ENCODE data around the gene CLEC14A.

Gene CLEC14A, protein sequence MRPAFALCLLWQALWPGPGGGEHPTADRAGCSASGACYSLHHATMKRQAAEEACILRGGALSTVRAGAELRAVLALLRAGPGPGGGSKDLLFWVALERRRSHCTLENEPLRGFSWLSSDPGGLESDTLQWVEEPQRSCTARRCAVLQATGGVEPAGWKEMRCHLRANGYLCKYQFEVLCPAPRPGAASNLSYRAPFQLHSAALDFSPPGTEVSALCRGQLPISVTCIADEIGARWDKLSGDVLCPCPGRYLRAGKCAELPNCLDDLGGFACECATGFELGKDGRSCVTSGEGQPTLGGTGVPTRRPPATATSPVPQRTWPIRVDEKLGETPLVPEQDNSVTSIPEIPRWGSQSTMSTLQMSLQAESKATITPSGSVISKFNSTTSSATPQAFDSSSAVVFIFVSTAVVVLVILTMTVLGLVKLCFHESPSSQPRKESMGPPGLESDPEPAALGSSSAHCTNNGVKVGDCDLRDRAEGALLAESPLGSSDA

DNA sequence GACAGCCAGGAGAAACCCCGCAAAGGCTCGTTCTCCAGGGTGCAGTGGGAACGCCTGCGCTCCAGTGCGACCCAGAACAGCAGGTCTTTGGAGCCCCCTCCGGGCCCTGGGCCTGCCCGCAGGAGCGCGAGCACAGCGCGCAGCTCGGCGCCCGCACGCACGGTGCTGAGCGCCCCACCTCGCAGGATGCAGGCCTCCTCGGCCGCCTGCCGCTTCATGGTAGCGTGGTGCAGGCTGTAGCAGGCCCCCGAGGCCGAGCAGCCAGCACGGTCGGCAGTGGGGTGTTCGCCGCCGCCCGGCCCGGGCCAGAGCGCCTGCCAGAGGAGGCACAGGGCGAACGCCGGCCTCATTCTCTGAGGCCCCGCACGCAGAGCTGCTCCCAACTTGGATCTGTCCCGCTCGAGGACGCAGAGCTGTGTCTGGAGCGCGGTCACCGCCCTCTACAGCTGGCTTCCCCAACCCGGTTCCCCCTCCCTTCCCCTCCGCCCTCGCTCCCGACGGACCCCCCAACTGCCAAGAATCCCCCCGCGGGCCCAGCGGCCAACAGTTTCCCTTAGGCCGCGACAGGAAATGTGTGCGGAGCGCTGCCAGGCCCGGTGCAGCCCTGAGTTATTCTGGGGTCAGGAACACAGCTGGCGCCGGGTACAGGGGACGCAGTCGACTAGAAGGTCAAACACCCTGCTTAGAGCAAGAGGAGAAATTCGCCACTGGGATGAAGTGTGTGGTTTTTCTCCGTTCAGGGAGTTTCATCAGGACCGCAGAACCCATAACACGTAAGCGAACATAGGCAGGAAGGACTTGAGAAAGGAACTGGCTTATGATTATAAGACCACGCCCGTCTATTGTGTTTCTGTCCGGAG is at the start of gene CLEC14A:
TSS of gene CLEC14A (minus strand) at position 421 of the 860 bp plus-strand sequence. CDS start at position 350, 71 bp downstream.
- DNase-seq (ENCODE audit: low read depth in 3 of 3), result no peak

DNA sequence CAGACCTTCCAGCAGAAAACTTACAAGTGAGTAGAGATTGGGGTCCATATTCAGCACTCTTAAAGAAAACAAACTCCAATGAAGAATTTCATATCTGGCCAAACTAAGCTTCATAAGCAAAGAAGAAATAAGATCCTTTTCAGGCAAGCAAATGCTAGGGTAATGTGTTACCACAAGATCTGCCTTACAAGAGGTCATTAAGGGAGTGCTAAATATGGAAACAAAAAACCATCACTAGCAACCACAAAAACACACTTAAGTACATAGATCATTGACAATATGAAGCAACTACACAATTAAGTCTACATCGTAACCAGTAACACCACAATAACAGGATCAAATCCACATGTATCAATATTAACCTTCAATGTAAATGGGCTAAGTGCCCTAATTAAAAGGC is 47.1 kb upstream of the CLEC14A start:
- DNase-seq (ENCODE audit: low read depth in 3 of 3), result no peak

DNA sequence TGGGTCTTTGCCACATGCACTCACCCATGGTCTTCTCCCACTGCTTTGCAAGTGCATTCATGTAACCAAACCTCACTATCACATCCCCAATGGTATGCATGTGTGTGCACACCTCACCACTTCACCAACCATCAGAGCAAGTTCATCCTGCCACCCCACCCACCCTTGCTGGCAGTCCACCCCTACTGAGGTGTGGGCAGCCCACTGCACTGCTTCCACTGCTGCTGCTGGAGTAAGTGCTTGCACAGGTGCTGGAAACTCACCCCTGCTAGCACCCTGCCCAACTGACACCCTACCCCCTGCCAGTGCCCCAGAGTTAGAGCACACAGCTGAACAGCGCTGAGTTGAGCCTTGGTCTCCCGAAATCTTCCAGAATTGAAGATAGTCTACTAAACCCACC is 46.1 kb upstream of the CLEC14A start:
- no peak for DNase-seq (ENCODE audit: low read depth in 3 of 3)

DNA sequence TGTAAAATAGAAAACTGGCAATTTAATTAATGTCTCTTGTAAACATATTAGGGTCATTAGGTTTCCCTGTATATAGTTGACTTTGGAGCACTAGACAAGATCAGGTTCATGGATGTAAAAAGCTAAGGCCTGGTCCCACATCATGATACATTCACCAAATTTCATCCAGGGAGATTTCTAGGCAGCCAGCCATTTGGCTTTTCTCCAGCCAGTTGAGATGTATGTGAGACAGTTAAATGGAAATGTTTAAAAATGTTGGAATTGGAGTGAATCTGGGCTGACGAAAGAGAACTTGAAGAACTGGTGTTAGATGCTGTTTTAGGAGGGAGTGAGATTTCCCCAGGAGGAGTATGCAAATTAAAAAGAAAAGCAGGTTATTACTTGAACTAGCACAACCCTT is 41.8 kb upstream of the CLEC14A start:
- no peak for DNase-seq (ENCODE audit: low read depth in 3 of 3)

DNA sequence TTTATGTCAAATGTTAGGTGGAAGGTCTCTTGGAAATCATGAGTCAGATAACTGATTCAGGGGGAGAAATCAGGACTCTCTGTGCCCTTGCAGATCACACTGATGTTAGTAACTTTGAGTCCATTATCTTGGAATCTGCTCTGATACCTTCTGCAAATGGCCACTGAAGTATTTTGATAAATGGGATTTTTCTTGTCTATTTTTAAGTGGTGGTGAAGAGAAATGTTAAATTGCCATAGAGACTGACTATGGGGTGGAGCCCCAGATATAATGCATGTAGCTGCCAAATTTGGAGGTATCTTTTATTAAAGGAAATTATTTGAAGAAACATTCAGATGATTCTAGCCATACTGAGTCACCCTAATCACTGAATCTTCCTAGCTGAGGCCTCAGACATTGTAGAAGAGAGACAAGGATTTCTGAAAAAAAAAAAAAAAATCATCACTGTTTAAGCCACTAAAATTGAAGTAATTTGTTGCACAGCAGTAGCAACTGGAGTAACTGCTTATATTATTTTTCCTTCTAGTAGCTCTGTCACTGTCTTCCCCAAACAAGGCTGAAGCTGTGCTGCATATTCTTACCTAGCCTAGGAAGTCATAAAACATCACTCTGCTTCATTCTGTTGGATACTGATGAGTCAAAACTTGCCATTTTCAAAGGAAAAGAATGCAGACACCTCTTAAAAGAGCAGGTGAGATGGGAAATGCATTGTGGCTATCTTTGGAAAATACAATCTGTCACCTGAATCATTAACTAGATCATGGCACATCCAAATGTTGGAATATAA is 36.0 kb upstream of the CLEC14A start:
- no peak for DNase-seq (ENCODE audit: low read depth in 3 of 3)

DNA sequence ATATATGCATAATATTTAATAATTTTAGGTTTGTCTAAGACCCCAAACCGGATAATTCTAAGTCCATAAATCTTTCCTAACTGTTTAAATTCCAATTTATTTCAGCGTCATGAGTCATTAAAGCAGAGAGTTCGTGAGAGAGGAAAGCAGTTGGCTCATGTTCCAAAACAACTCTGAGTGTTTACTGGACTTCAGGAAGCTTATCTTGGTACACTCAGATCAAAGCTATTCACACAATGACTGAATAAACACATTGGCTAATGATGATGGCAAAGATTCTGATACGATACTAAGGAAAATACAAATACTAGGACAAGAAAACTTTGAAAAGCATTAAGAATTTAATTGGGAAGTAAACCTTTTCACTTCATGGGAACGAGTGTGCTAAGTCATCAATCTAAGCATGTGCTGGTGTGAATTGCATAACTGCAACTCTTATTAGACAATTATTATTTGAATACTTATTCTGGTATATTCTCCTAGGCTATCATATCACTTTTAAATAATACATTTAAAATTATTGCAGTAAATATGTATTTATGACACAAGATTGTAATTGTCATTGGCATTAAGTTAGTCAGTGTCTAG is 34.8 kb upstream of the CLEC14A start:
- no peak for DNase-seq (ENCODE audit: low read depth in 3 of 3)

DNA sequence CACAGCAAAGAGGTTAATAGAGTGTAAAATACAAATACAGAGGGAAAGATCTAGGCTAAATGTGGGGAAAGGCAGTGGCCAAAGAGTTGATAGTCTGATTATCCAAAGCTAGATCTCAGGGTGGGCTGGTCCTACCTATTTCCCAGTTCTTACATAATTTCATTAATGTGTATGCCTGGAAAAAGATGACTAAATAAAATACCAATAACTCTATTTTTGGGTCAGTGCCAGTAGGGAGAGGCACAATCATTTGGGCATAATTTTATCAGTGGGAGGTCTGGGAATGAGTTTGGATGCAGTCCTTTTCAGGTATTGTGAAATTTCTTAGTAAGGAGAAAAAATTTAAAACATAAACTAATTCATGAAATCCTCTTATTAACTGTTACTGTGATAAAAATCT is 30.6 kb upstream of the CLEC14A start:
- DNase-seq (ENCODE audit: low read depth in 3 of 3), result no peak

DNA sequence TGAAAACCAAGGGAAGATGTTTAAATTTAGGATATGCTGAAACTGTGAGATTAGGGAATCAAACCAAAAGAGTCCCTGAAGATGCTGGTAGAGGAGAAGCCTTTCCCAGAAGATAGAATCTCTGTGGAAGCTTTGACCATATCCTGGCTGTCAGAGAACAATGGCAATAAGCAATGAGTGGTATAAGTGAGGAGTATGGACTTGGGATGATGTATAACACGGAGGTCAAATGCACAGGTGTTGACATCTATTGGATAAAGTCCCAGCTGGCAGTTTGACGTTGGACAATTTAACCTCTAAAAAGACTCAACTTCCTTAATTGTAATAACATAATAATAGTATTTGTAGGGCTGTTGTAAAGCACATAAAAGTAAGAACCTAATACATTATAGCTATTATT is 30.1 kb upstream of the CLEC14A start:
- no peak for DNase-seq (ENCODE audit: low read depth in 3 of 3)

DNA sequence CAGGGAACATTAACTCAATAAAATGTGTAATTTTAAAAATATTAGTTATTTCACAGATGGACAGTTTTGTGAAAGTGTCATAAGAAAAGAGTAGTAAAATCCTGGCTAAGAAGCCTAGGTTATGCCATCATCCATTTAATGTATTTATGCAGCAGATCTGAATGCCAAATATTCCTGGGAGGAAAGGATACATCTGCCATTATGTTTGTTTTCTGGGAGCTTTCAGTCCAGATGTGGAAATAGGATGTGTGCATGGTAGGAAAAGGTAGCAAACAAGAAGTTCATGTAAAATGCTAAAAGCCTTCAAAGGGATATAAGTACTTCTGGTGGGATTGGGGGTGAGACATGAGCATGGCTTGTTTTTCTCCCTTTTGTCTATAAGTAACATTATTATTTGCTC is 27.0 kb upstream of the CLEC14A start:
- no peak for DNase-seq (ENCODE audit: low read depth in 3 of 3)

DNA sequence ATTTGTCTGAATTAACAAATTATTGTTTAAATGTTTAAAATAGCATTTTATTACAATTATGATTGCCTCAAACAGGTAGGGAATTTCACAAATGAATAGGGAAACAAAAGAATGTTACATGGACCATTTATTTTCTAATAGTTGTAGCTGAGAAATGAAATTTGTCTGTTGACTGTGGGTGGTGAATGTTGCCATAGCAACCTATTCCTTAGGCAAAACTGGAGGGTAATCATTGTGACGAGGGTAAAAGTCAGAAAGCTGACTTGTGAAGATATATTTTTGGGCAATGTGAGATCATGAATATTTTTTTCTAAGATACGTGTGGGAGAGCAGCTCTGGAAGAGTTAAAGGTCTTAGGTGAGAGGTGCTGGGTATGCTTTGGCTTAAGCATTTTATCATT is 24.2 kb upstream of the CLEC14A start:
- DNase-seq (ENCODE audit: low read depth in 3 of 3), result no peak

DNA sequence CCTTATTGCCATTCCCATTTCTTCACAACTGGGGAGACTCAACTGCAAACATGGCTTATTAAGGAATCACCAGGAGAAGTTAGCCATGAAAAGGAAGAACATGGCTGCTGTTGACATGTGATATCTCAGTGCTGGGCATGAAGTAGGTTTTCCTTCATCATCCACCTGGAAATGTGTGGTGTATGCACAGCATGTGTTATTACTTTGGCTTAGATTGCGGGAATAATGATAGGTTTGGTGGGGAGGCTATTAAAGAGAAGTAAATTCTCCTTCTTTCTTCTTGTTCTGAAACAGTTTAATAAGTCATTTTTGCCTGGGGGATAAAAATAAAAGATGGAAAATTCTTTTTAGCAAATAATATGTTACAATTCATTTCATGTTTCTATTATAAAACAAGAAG is 23.7 kb upstream of the CLEC14A start:
- no peak for DNase-seq (ENCODE audit: low read depth in 3 of 3)

DNA sequence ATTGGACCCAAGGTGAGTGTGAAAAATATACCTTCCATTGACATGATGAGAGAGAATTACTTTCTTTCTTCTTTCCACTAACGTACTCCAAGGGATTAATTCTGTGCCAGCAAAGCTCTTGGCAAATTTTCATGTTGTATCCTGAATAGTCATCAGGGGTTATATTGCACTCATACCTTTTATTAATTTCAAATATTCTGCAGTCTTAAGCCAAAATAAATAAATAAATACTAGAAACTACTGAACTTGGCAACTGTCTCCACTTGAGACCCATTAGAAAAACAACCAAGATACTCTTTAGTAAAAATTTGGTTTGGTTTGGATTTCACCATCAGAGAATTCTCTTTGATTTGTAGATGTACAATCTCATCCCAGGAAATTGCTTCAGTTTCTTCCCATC is 22.1 kb upstream of the CLEC14A start:
- DNase-seq (ENCODE audit: low read depth in 3 of 3), result no peak

DNA sequence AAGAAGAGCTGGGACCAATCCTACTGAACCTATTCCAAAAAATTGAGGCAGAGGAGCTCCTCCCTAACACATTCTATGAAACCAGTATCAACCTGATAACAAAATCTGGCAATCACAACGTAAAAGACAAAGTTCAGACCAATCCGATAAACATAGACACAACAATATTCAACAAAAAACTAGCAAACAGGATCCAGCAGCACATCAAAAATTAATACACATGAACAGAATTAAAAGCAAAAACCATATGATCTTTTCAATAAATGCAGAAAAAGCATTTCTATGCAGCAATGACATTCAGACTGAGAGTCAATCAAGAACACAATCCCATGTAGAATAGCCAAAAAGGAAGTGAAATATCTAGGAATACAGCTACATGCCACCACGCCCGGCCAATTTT is 7.0 kb upstream of the CLEC14A start:
- no peak for DNase-seq (ENCODE audit: low read depth in 3 of 3)

DNA sequence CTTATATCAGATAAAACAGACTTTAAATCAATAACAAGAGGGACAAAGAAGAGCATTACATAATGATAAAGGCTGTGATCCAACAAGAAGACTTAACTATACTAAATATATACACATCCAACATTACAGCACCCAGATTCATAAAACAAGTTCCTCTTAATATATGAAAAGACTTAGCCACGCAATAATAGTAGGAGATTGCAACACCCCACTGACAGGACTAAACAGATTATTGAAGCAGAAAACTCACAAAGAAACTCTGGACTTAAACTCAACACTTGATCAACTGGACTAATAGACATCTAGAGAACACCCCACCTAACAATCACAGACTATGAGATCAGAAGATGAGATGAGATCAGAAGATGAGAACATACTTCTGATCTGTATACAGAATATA is 5.7 kb upstream of the CLEC14A start:
- no peak for DNase-seq (ENCODE audit: low read depth in 3 of 3)

DNA sequence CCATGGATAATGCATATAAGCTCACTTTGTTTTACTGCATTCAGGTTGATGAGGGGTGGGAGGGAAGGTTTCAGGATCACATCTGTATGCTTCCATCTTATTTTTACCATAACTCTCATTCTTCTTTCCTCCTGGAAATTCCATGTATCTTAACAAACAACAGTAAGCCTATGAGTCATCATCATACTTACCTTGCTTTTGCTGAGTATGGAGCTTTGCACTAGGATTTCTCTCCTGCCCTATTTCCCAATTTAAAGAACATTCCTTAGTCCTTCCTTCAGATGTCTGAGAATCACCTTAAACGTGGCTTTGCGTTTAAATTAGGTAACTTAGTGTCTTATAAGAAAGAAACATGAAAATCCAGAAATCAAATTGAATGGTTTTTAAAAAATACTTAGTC is 1.6 kb upstream of the CLEC14A start:
- no peak for DNase-seq (ENCODE audit: low read depth in 3 of 3)

DNA sequence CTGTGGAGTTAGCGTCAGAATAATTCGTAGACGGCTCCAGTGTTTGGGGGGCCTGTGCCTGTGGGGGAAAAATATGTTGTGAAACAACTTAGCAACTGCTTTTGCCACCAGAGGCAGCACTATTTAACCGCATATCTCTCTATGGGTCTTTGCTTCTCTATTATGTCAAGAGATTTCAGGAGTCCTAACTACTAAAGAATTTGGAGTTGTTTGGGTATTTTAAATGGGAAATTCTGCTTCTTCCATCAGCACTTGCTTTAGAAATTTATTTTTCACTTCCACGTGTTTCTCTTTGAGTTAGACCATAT is 594 bp upstream of the CLEC14A start:
- no peak for DNase-seq (ENCODE audit: low read depth in 3 of 3)

DNA sequence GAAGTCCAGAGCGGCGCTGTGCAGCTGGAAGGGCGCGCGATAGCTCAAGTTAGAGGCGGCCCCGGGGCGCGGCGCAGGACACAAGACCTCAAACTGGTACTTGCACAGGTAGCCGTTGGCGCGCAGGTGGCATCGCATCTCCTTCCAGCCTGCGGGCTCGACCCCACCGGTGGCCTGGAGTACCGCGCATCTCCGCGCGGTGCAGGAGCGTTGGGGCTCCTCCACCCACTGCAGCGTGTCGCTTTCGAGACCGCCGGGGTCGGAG is 553 bp downstream of the CLEC14A start:
- no peak for DNase-seq (ENCODE audit: low read depth in 3 of 3)

DNA sequence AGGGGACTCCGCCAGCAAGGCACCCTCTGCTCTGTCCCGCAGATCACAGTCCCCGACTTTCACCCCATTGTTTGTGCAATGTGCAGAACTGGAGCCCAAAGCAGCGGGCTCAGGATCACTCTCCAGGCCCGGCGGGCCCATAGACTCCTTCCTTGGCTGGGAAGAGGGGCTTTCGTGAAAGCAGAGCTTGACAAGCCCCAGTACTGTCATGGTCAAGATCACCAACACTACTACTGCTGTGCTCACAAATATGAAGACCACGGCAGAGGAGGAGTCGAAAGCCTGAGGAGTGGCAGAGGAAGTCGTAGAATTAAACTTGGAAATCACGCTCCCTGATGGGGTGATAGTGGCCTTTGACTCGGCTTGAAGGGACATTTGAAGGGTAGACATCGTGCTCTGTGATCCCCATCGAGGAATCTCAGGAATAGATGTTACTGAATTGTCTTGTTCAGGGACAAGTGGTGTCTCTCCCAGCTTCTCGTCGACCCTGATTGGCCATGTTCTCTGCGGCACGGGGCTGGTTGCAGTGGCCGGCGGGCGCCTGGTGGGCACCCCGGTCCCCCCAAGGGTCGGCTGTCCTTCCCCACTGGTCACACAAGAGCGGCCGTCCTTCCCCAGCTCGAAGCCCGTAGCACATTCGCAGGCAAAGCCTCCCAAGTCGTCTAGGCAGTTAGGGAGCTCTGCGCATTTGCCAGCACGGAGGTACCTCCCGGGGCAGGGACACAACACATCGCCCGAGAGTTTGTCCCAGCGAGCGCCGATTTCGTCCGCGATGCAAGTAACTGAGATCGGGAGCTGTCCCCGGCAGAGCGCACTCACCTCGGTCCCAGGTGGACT is 1.1 kb downstream of the CLEC14A start:
- no peak for DNase-seq (ENCODE audit: low read depth in 3 of 3)

DNA sequence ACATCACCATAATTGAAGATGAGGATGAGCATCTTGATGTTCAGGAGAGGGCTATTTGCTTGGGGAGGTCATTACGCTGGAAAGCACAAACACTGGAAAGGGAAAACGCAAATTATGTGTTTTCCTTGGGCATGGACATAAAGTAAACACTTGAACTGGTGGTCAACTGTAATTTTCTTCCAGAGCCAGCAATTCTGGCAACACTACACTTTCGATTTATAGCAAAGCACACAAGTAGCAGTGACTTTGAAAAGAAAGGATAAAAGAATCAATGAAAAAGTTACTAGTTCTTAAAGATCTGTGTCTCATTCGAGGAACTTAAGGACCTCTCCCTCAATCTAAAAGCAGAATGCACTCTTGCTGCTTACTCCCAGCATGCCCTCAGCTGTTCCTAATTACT is 2.2 kb downstream of the CLEC14A start:
- DNase-seq (ENCODE audit: low read depth in 3 of 3), result no peak

DNA sequence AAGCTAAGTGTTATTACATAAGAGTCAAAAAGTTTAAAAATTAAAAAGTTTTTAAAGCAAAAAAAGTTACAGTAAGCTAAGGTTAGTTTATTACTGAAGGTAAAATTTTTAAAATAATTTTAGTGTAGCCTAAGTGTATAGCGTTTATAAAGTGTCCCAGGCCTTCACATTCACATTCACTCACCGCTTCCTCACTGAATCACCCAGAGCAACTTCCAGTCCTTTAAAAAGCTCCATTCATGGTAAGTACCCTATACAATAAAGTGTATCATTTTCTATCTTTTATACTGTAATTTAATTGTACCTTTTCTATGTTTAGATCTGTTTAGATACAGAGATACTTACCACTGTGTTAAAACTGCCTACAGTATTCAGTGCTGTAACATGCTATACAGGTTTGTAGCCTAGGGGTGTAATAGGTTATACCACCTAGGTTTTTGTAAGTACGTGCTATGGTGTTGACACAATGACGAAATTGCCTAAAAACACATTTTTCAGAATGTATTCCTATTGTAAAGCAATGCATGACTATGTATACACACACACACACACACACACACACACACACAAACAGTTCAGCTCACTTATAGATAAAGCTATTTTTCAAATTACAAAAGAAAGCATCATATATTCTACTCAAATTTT is 3.7 kb downstream of the CLEC14A start:
- DNase-seq (ENCODE audit: low read depth in 3 of 3), result no peak

DNA sequence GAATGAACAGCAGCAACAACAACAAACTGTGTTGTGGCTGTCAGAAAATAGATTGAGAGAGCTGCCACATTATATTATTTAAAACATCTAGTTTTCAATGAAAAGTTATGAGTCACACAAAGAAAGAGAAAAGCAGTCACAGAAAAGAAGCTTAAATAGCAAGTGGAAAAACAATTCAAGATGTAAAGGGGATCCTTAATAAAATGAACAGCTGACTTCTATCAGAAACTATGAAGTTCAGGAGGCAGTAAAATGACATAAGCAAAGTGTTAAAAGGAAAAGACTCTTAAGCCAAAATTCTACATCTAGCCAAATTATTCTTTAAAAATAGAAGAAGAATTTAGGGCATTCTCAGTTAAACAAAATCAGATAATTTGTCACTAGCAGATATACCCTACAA is 5.6 kb downstream of the CLEC14A start:
- DNase-seq (ENCODE audit: low read depth in 3 of 3), result no peak

All from stimulated activated CD4-positive, alpha-beta T cell treated with anti-CD3 and anti-CD28 coated beads, TNF-alpha, amount 100 ng/mL, for 48 hours (primary cell).